Endothelial cell of umbilical vein (primary cell): ENCODE data around the gene AP4M1. TPM values are rescaled to one million over a fixed set of nuclear protein-coding genes. Genes with fewer than 3 reads are reported as not detected.

Source experiments
- BruUV-seq: library from RNA; stranded (reverse); fragments of 400-500 nt; replicated peaks from 2 replicates; lab custom pipeline; 2021; lab: Mats Ljungman, UMichigan
- CTCF ChIA-PET: fragments of 300-600, 350-600 bp; sonication (Branson Sonifier 250); formaldehyde crosslinking; loops from one replicate; lab custom pipeline; 2021; ENCODE audit warnings: antibody characterized with exemption, inconsistent platforms; lab: Charles Lee
- POLR2A ChIA-PET: fragments of 300-600, 350-600 bp; sonication (Branson Sonifier 250); formaldehyde crosslinking; loops from one replicate; lab custom pipeline; 2021; ENCODE audit warnings: antibody characterized with exemption, inconsistent platforms; lab: Charles Lee
- DNase-seq: peaks from one replicate; pipeline ENCODE4 v3.0.0-alpha.2; 2011; ENCODE audit warnings: low read depth, low spot score
- FAIRE-seq: peaks from 2 replicates; lab custom pipeline; 2011; peaks lifted over from hg19 to GRCh38; lab: Jason Lieb, UNC
- H2AFZ ChIP-seq: 2 replicates; pipeline ENCODE4 v1.6.0; 2012; ENCODE audit warnings: low read depth, low read length, control low read depth, inconsistent platforms
- H3K27ac ChIP-seq: 2 replicates; pipeline ENCODE4 v1.5.1; 2011; ENCODE audit warnings: low read depth, mild to moderate bottlenecking, control low read depth, low read length, moderate library complexity; ENCODE audit not compliant: insufficient read depth
- H3K27me3 ChIP-seq, 2 experiments: 2 replicates each; pipeline versions ENCODE4 v1.6.0 to v1.6.1; 2011; ENCODE audit warnings: low read length in 2 of 2, mixed read lengths in 1 of 2; ENCODE audit not compliant: control insufficient read depth in 2 of 2, insufficient read depth in 2 of 2
- H3K36me3 ChIP-seq, 2 experiments: 2 replicates in 1 of 2; 3 replicates in 1 of 2; pipeline ENCODE4 v1.5.1; 2011; ENCODE audit warnings: low read length in 2 of 2, mild to moderate bottlenecking in 1 of 2, moderate library complexity in 1 of 2; ENCODE audit not compliant: control insufficient read depth in 2 of 2, insufficient read depth in 2 of 2; ENCODE audit errors: extremely low read depth in 1 of 2
- H3K4me1 ChIP-seq: 3 replicates; pipeline ENCODE4 v1.5.1; 2011; ENCODE audit warnings: mild to moderate bottlenecking, low read length; ENCODE audit not compliant: control insufficient read depth, insufficient read depth; ENCODE audit errors: extremely low read depth
- H3K4me2 ChIP-seq: 2 replicates; pipeline ENCODE4 v1.6.1; 2011; ENCODE audit warnings: low read length, control low read depth, mixed read lengths; ENCODE audit not compliant: insufficient read depth
- H3K4me3 ChIP-seq, 3 experiments: fragments of 200-600 bp in 1 of 3; sonication (generic), shearing (Covaris generic) in 1 of 3; replicated peaks in 1 of 3; 2 replicates each; pipeline ENCODE4 v1.5.1; 2011 to 2016; ENCODE audit warnings: control low read depth in 3 of 3, low read length in 3 of 3, mild to moderate bottlenecking in 2 of 3, inconsistent platforms in 1 of 3, low read depth in 1 of 3, moderate library complexity in 1 of 3; ENCODE audit not compliant: insufficient read depth in 1 of 3
- H3K79me2 ChIP-seq: 2 replicates; pipeline ENCODE4 v1.6.0; 2012; ENCODE audit warnings: low read length, inconsistent platforms; ENCODE audit not compliant: control insufficient read depth, insufficient read depth
- H3K9ac ChIP-seq: replicated peaks from 2 replicates; pipeline ENCODE3; 2011; ENCODE audit warnings: low read length, control low read depth; ENCODE audit not compliant: insufficient read depth; ENCODE audit errors: extremely low read depth
- H3K9me1 ChIP-seq: replicated peaks from 3 replicates; pipeline ENCODE4 v1.6.0; 2011; ENCODE audit warnings: mild to moderate bottlenecking, low read length; ENCODE audit not compliant: control insufficient read depth, insufficient read depth; ENCODE audit errors: extremely low read depth
- H3K9me3 ChIP-seq: replicated peaks from 2 replicates; pipeline ENCODE4 v1.5.1; 2012; ENCODE audit warnings: low read length, inconsistent platforms; ENCODE audit not compliant: control insufficient read depth, insufficient read depth
- H4K20me1 ChIP-seq: replicated peaks from 2 replicates; pipeline ENCODE3; 2011; ENCODE audit warnings: mild to moderate bottlenecking, low read length; ENCODE audit not compliant: control insufficient read depth, insufficient read depth; ENCODE audit errors: extremely low read depth
- EZH2 ChIP-seq: IDR thresholded peaks from 2 replicates; pipeline ENCODE4 v1.6.1; 2012; ENCODE audit warnings: borderline replicate concordance, low read depth, mild to moderate bottlenecking, moderate library complexity, low read length, inconsistent platforms; ENCODE audit not compliant: severe bottlenecking
- FOS ChIP-seq: IDR thresholded peaks from 2 replicates; pipeline ENCODE4 v1.6.1; 2011; ENCODE audit warnings: mild to moderate bottlenecking, low read length, moderate library complexity, borderline replicate concordance; ENCODE audit not compliant: insufficient read depth
- GATA2 ChIP-seq: IDR thresholded peaks from 2 replicates; pipeline ENCODE4 v1.7.0; 2011; ENCODE audit warnings: low read depth, mild to moderate bottlenecking, moderate library complexity, mixed read lengths, low read length; ENCODE audit not compliant: insufficient read length, insufficient read depth
- JUN ChIP-seq: IDR thresholded peaks from 2 replicates; pipeline ENCODE4 v1.6.1; 2011; ENCODE audit warnings: borderline replicate concordance, low read depth; ENCODE audit not compliant: insufficient read length, insufficient read depth
- MYC ChIP-seq: IDR thresholded peaks from one replicate; pipeline ENCODE4 v1.6.1; 2011; ENCODE audit warnings: mild to moderate bottlenecking, low read depth, low read length
- POLR2A ChIP-seq: IDR thresholded peaks from 2 replicates; pipeline ENCODE4 v1.6.1; 2012; ENCODE audit warnings: low read depth, mild to moderate bottlenecking, control low read depth, low read length
- POLR2AphosphoS5 ChIP-seq: IDR thresholded peaks from 2 replicates; pipeline ENCODE4 v1.6.1; 2012; ENCODE audit warnings: low read depth, mild to moderate bottlenecking, control low read depth, low read length, moderate library complexity; ENCODE audit not compliant: insufficient read depth
- dilution Hi-C: fragments of 300-500 bp; cut with MboI; formaldehyde crosslinking; loops from one replicate; pipeline ENCODE4 v1.15.0; 2019; ENCODE audit warnings: low sequenced_read_pairs; ENCODE audit not compliant: extremely low pct_ligation_motif_present
- intact Hi-C: fragments of 100-400 bp; cut with micrococcal nuclease; formaldehyde crosslinking; loops from one replicate; pipeline ENCODE4 v1.10.0; 2022
- polyA plus RNA-seq, 4 experiments: library from polyadenylated mRNA; depleted of rRNA in 3 of 4; stranded (reverse) in 3 of 4; unstranded in 1 of 4; fragments of >200 nt; gene quantifications; 2 replicates each; pipeline versions ENCODE4 v1.2.1 to v1.2.3, GENCODE V29; 2011 to 2012; ENCODE audit warnings: missing spikeins in 1 of 4
- total RNA-seq: library from RNA; stranded (reverse); gene quantifications from 2 replicates; pipeline ENCODE4 v1.2.3, GENCODE V29; 2021
- TF ChIP-seq, protein P1 (sequence below), 2 donors: IDR thresholded peaks; 1 replicate in 1 of 2; 2 replicates in 1 of 2; pipeline ENCODE4 v1.5.1; 2011; ENCODE audit warnings: low read length in 2 of 2, mild to moderate bottlenecking in 2 of 2, moderate library complexity in 2 of 2, control low read depth in 1 of 2, inconsistent platforms in 1 of 2, low read depth in 1 of 2; ENCODE audit not compliant: insufficient read depth in 1 of 2; ENCODE audit errors: extremely low read depth in 1 of 2
- TF ChIP-seq, protein P2 (sequence below): IDR thresholded peaks from 2 replicates; pipeline ENCODE4 v1.6.1; 2011; ENCODE audit not compliant: insufficient read depth, insufficient read length

Gene AP4M1
- total and polyA plus RNA-seq, 2 donors (not counting 3 experiments of a cell fraction or from before 2014, with no cell fraction given) = 20.5 to 27.4 TPM

DNA sequence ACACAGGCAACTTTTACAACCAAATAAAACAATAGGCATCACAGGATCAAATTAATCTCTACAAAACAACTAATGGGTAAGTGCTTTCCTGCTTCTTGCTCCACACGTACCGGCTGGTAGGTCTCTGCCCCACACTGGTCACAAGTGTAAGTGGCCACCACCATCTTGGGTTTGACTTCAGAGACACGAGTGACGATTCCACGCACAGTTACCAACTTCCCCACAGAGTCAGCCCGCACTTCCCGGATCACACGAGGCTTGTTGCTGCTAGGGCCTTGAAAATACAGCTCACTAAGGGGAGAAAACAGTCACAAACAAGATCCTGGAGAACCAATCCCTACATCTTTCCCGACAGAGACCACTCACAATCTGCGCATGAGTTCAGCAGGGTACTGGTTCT, 2.5 kb upstream of the AP4M1 start:
- CTCF ChIA-PET = interaction anchor here (1.1 to 1.3 kb wide), 2 partner anchors 17 to 32 kb away, joined by 3 to 5 read pairs; no protein-coding TSS in a partner anchor
- peaks cover 18% of the 10 kb centered on the region for H3K4me1 ChIP-seq
- H2AFZ ChIP-seq = no peak overlapping the region
- FAIRE-seq (no peak), DNase-seq (no peak)
- intact Hi-C loops (no loop called here), dilution Hi-C loops (no loop called here)
- peaks cover 34 to 39% of the 10 kb centered on the region in 2 experiments for H3K36me3 ChIP-seq
- H3K9me1 ChIP-seq = no peaks in the 10 kb centered on the region
- H3K27me3 ChIP-seq = no peaks in the 10 kb centered on the region
- H3K79me2 ChIP-seq = peaks cover 44% of the 10 kb centered on the region
- peak overlapping the region; percentile 94 for H3K4me2 ChIP-seq
- TF ChIP-seq, protein P1, sequence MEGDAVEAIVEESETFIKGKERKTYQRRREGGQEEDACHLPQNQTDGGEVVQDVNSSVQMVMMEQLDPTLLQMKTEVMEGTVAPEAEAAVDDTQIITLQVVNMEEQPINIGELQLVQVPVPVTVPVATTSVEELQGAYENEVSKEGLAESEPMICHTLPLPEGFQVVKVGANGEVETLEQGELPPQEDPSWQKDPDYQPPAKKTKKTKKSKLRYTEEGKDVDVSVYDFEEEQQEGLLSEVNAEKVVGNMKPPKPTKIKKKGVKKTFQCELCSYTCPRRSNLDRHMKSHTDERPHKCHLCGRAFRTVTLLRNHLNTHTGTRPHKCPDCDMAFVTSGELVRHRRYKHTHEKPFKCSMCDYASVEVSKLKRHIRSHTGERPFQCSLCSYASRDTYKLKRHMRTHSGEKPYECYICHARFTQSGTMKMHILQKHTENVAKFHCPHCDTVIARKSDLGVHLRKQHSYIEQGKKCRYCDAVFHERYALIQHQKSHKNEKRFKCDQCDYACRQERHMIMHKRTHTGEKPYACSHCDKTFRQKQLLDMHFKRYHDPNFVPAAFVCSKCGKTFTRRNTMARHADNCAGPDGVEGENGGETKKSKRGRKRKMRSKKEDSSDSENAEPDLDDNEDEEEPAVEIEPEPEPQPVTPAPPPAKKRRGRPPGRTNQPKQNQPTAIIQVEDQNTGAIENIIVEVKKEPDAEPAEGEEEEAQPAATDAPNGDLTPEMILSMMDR (IDR thresholded peaks at IDR 0.05; ENCODE audit: extremely low read depth in 1 of 2, insufficient read depth in 1 of 2, low read depth in 1 of 2, low read length in 2 of 2) = no peak
- TF ChIP-seq GATA2 (no peak), FOS (no peak), POLR2A (no peak), JUN (no peak)
- peak overlapping the region in 2 of 3 experiments; percentile 75 to 96 for H3K4me3 ChIP-seq
- BruUV-seq = TSS peak; percentile 25
- peak overlapping the region; percentile 92 for H3K9ac ChIP-seq
- H3K27ac ChIP-seq = no peak overlapping the region
- H4K20me1 ChIP-seq = no peaks in the 10 kb centered on the region
- H3K9me3 ChIP-seq = no peaks in the 10 kb centered on the region
- POLR2A ChIA-PET = interaction anchor here (1.0 kb wide), 1 partner anchor 9 kb away, joined by 3 read pairs; no protein-coding TSS in a partner anchor

DNA sequence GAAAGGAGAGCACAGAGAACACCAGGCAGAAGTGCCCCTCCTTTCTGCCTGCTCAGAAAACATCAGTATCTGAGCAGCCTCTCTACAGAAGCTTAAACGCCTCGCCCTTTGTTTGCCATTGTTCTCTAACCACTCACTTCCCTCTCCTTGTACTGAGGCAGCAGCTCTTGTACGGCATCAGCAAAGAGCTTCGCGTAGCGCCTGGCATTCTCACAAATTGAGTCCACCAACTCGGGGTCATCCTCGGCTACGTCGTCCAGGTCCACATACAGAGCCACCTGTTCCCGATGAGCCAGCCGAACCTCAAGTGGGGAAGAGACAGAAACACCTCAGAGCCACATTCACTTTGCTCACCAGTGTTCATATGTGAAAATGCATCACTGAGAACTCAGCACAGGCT, 2.0 kb upstream of the AP4M1 start:
- peak overlapping the region; percentile 92 for H3K9ac ChIP-seq
- DNase-seq = peak; percentile 45

More for the DNA sequence above, 2.0 kb upstream of the AP4M1 start:
- intact Hi-C loops (no loop called here), dilution Hi-C loops (no loop called here)
- Histone ChIP-seq H3K9me3 (no peaks in the 10 kb centered on the region), H3K36me3 (peaks cover 34 to 36% of the 10 kb centered on the region in 2 experiments), H3K4me3 (peak overlapping the region in 2 of 3 experiments; percentile 75 to 96), H3K4me1 (peaks cover 18% of the 10 kb centered on the region), H3K4me2 (peak overlapping the region; percentile 94), H3K27me3 (no peaks in the 10 kb centered on the region), H3K27ac (peak overlapping the region; percentile 84), H3K79me2 (peaks cover 44% of the 10 kb centered on the region), H3K9me1 (no peaks in the 10 kb centered on the region), H4K20me1 (no peaks in the 10 kb centered on the region), H2AFZ (no peak overlapping the region)
- CTCF ChIA-PET = interaction anchor here (1.1 to 1.3 kb wide), 2 partner anchors 17 to 31 kb away, joined by 3 to 5 read pairs; no protein-coding TSS in a partner anchor
- no peak for TF ChIP-seq MYC
- TF ChIP-seq POLR2AphosphoS5 = no peak
- no peak for TF ChIP-seq POLR2A
- TF ChIP-seq JUN = no peak
- TF ChIP-seq, protein P1 (IDR thresholded peaks at IDR 0.05; ENCODE audit: extremely low read depth in 1 of 2, insufficient read depth in 1 of 2, low read depth in 1 of 2, low read length in 2 of 2) = no peak
- TF ChIP-seq GATA2 = no peak
- no peak for TF ChIP-seq EZH2
- TF ChIP-seq, protein P2, sequence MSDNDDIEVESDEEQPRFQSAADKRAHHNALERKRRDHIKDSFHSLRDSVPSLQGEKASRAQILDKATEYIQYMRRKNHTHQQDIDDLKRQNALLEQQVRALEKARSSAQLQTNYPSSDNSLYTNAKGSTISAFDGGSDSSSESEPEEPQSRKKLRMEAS = no peak
- no peak for TF ChIP-seq FOS
- no peak for FAIRE-seq
- POLR2A ChIA-PET = interaction anchor here (1.0 to 1.9 kb wide), 2 partner anchors 9 to 12 kb away, joined by 3 to 10 read pairs; no protein-coding TSS in a partner anchor
- no TSS peak for BruUV-seq
